ENCODE results near the gene RBSN. TPM values are rescaled to one million over a fixed set of nuclear protein-coding genes. Genes with fewer than 3 reads are reported as not detected.

Gene RBSN
- total RNA-seq, 1 experiment from 2014 or later, result 18.4 TPM

- H3K79me2 ChIP-seq (ENCODE audit: insufficient read depth, low read length), result no peaks in the 10 kb centered on the region
- ChIA-PET RAD21 (ENCODE audit: low non-redundant PET in 1 of 2, low total read pairs in 2 of 2, uncharacterized antibody in 2 of 2, unreplicated experiment in 2 of 2) (no interaction called here), CTCF (interaction anchor here (1.2 kb wide), 1 partner anchor 19 kb away, joined by 3 read pairs; no protein-coding TSS in a partner anchor), POLR2A (no interaction called here)
- no peak overlapping the region for H3K27ac ChIP-seq (ENCODE audit: low read depth, low read length)
- H3K9me2 ChIP-seq (ENCODE audit: insufficient read depth), result no peaks in the 10 kb centered on the region
- no peaks in the 10 kb centered on the region for H3K27me3 ChIP-seq (ENCODE audit: insufficient read depth, low read length)
- no peaks in the 10 kb centered on the region for H3K9me3 ChIP-seq (ENCODE audit: control insufficient read depth in 1 of 2, insufficient read depth in 1 of 2, low read depth in 1 of 2, low read length in 2 of 2)
- no peaks in the 10 kb centered on the region for H4K20me1 ChIP-seq (ENCODE audit: insufficient read depth)
- BruUV-seq (replicated peaks), result no TSS peak
- intact Hi-C loops (cut with micrococcal nuclease), result no loop called here
- no peak overlapping the region for H3K4me3 ChIP-seq (replicated peaks in 1 of 2; ENCODE audit: low read depth in 1 of 2, low read length in 2 of 2)
- peaks cover 19% of the 10 kb centered on the region in 2 experiments; a peak in 3 of 4 replicates for H3K36me3 ChIP-seq (ENCODE audit: control insufficient read depth in 1 of 2, insufficient read depth in 2 of 2, low read length in 2 of 2)
- no peak overlapping the region for H3K9ac ChIP-seq (ENCODE audit: low read length)
- no peak overlapping the region for H3K4me2 ChIP-seq (ENCODE audit: low read length)
- H3K4me1 ChIP-seq (ENCODE audit: control insufficient read depth in 1 of 2, insufficient read depth in 2 of 2, low read length in 2 of 2), result no peaks in the 10 kb centered on the region
- ATAC-seq (no peak), DNase-seq (ENCODE audit: low read depth, low spot score) (no peak)
- TF ChIP-seq JUND (IDR thresholded peaks at IDR 0.05) (no peak), ELF1 (IDR thresholded peaks at IDR 0.05; ENCODE audit: borderline replicate concordance, low read depth) (no peak), SRF (IDR thresholded peaks at IDR 0.05; ENCODE audit: low read depth) (no peak), ZNF274 (IDR thresholded peaks at IDR 0.05; ENCODE audit: low read depth, low read length) (no peak), TCF7L2 (IDR thresholded peaks at IDR 0.05; ENCODE audit: borderline replicate concordance, extremely low read depth, insufficient read depth, insufficient read length) (no peak), CEBPB (IDR thresholded peaks at IDR 0.05; ENCODE audit: low read depth) (no peak), YY1 (IDR thresholded peaks at IDR 0.05; ENCODE audit: extremely low read depth, insufficient replicate concordance, low read depth, low read length) (no peak), EZH2 (IDR thresholded peaks at IDR 0.05) (no peak), RAD21 (IDR thresholded peaks at IDR 0.05; ENCODE audit: low read depth) (no peak), POLR2AphosphoS5 (IDR thresholded peaks at IDR 0.05; ENCODE audit: low read depth, low read length) (no peak), ATF3 (IDR thresholded peaks at IDR 0.05) (no peak), CBX3 (IDR thresholded peaks at IDR 0.05; ENCODE audit: low read depth) (no peak)
- no peak overlapping the region for H2AFZ ChIP-seq (ENCODE audit: low read depth, low read length, poor library complexity, severe bottlenecking)
These were observed 9.7 kb downstream of the RBSN start for GRCh38 chr3:15089201-15089600.

GRCh38 chr3:15086699-15087098, 12.2 kb downstream of the RBSN start:
- H3K4me1 ChIP-seq (ENCODE audit: control insufficient read depth in 1 of 2, insufficient read depth in 2 of 2, low read length in 2 of 2), result no peaks in the 10 kb centered on the region

More at GRCh38 chr3:15086699-15087098, 12.2 kb downstream of the RBSN start:
- no peaks in the 10 kb centered on the region for H4K20me1 ChIP-seq (ENCODE audit: insufficient read depth)
- no peaks in the 10 kb centered on the region for H3K9me2 ChIP-seq (ENCODE audit: insufficient read depth)
- no peak overlapping the region for H2AFZ ChIP-seq (ENCODE audit: low read depth, low read length, poor library complexity, severe bottlenecking)
- no peak overlapping the region for H3K27ac ChIP-seq (ENCODE audit: low read depth, low read length)
- ATAC-seq, result no peak
- H3K36me3 ChIP-seq (ENCODE audit: control insufficient read depth in 1 of 2, insufficient read depth in 2 of 2, low read length in 2 of 2), result peaks cover 18 to 19% of the 10 kb centered on the region in 2 experiments; a peak in 3 of 4 replicates
- ChIA-PET POLR2A (no interaction called here), CTCF (no interaction called here), RAD21 (ENCODE audit: low non-redundant PET in 1 of 2, low total read pairs in 2 of 2, uncharacterized antibody in 2 of 2, unreplicated experiment in 2 of 2) (no interaction called here)
- H3K9ac ChIP-seq (ENCODE audit: low read length), result no peak overlapping the region
- H3K4me3 ChIP-seq (replicated peaks in 1 of 2; ENCODE audit: low read depth in 1 of 2, low read length in 2 of 2), result no peak overlapping the region
- no peaks in the 10 kb centered on the region for H3K9me3 ChIP-seq (ENCODE audit: control insufficient read depth in 1 of 2, insufficient read depth in 1 of 2, low read depth in 1 of 2, low read length in 2 of 2)
- no peak overlapping the region for H3K4me2 ChIP-seq (ENCODE audit: low read length)
- intact Hi-C loops (cut with micrococcal nuclease), result no loop called here
- DNase-seq (ENCODE audit: low read depth, low spot score), result no peak
- no peak for TF ChIP-seq ZBTB33 (IDR thresholded peaks at IDR 0.05; ENCODE audit: extremely low read depth, insufficient replicate concordance, low read length)
- TF ChIP-seq POLR2AphosphoS5 (IDR thresholded peaks at IDR 0.05; ENCODE audit: low read depth, low read length), result no peak
- TF ChIP-seq EGR1 (IDR thresholded peaks at IDR 0.05; ENCODE audit: low read depth), result no peak
- TF ChIP-seq ZFX (IDR thresholded peaks at IDR 0.05), result no peak
- no peak for TF ChIP-seq ZNF274 (IDR thresholded peaks at IDR 0.05; ENCODE audit: low read depth, low read length)
- TF ChIP-seq SIN3A (IDR thresholded peaks at IDR 0.05; ENCODE audit: low read depth), result no peak
- no peaks in the 10 kb centered on the region for H3K27me3 ChIP-seq (ENCODE audit: insufficient read depth, low read length)
- no TSS peak for BruUV-seq (replicated peaks)
- no peaks in the 10 kb centered on the region for H3K79me2 ChIP-seq (ENCODE audit: insufficient read depth, low read length)

Measured in HCT116 (cell line).